Fibroblast of skin of back (primary cell): ENCODE measurements around the gene KIR2DL1. TPM values are rescaled to one million over a fixed set of nuclear protein-coding genes. Genes with fewer than 3 reads are reported as not detected.
"Not testable (repeated sequence)": the region's sequence is repeated elsewhere in the genome, so short reads cannot be mapped to it uniquely, and the experiment has no call there.

Source experiments
- DNase-seq: peaks from one replicate; pipeline ENCODE4 v3.0.0-alpha.2; 2013
- polyA plus RNA-seq, 2 experiments: library from polyadenylated mRNA; unstranded; fragments of 120-200 nt; gene quantifications; one replicate each; pipeline ENCODE4 v1.2.1, GENCODE V29; 2013; ENCODE audit not compliant: insufficient read length in 2 of 2

KIR2DL1 gene
- polyA plus RNA-seq (2013, experiment 1 of 2; ENCODE audit: insufficient read length) = not detected
- polyA plus RNA-seq (2013, experiment 2 of 2; ENCODE audit: insufficient read length) = not detected

- DNase-seq = not testable (repeated sequence)
These were observed at the start of gene KIR2DL1 for GRCh38 chr19:54769646-54770045. KIR2DL1 (plus strand) TSS chr19:54769793; CDS start chr19:54769851, 58 bp downstream.

DNA sequence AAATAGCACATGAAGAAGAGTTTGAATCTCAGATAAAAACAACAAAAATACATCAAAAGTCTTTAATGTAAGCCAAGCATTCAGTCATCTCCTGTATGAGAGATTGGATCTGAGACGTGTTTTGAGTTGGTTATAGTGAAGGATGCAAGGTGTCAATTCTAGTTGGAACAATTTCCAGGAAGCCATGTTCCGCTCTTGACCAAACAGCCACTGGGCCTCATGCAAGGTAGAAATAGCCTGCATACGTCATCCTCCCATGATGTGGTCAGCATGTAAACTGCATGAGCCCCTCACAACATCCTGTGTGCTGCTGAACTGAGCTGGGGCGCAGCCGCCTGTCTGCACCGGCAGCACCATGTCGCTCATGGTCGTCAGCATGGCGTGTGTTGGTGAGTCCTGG lies 45.5 kb upstream of the KIR2DL1 start, which contains the start of gene KIR3DL3:
TSS of gene KIR3DL3 (plus strand) at position 301 of the 400 bp plus-strand sequence. CDS start at position 356, 55 bp downstream.
- no peak for DNase-seq

DNA sequence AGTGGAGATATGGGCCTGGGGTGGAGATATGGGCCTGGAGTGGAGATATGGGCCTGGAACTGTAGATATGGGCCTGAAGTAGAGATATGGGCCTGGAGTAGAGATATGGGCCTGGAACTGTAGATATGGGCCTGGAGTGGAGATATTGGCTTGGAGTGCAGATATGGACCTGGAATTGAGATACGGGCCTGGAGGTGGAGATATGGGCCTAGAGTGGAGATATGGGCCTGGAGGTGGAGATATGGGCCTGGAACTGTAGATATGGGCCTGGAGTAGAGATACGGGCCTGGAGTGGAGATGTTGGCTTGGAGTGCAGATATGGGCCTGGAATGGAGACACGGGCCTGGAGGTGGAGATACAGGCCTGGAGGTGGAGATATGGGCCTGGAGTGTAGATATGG lies 44.9 kb upstream of the KIR2DL1 start:
- no peak for DNase-seq

- no peak for DNase-seq
These were observed 44.3 kb upstream of the KIR2DL1 start for GRCh38 chr19:54725321-54725720.

GRCh38 chr19:54727562-54727961 lies 42.0 kb upstream of the KIR2DL1 start:
- DNase-seq = no peak

GRCh38 chr19:54728167-54728566 lies 41.4 kb upstream of the KIR2DL1 start:
- DNase-seq = no peak

- DNase-seq = no peak
These were observed 40.0 kb upstream of the KIR2DL1 start for GRCh38 chr19:54729416-54730188.

DNA sequence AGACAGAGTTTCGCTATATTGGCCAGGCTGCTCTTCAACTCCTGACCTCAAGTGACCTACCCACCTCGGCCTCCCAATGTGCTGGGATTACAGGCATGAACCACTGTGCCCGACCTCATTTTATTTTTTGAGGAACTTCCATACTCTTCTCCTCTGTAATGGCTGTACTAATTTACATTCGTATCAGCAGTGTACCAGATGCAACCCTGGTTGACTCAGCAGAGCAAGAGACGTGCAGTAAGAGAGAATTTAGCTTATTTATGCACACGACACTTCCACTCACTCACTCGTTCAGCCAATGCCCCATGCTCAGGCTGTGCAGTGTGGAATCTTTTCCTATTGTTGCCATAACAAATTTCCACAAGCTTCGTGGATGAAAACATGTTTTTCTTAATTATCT lies 38.4 kb upstream of the KIR2DL1 start:
- no peak for DNase-seq

DNA sequence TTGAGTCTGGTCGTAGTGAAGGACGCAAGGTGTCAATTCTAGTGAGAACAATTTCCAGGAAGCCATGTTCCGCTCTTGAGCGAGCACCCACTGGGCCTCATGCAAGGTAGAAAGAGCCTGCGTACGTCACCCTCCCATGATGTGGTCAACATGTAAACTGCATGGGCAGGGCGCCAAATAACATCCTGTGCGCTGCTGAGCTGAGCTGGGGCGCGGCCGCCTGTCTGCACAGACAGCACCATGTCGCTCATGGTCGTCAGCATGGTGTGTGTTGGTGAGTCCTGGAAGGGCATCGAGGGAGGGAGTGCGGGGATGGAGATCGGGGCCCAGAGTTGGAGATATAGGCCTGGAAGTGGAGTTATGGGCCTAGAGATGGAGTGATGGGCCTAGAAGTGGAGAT lies 31.3 kb upstream of the KIR2DL1 start, which contains the start of gene KIR2DL3:
TSS of gene KIR2DL3 (plus strand) at position 208 of the 400 bp plus-strand sequence. CDS start at position 241, 33 bp downstream.
- DNase-seq = not testable (repeated sequence)

DNA sequence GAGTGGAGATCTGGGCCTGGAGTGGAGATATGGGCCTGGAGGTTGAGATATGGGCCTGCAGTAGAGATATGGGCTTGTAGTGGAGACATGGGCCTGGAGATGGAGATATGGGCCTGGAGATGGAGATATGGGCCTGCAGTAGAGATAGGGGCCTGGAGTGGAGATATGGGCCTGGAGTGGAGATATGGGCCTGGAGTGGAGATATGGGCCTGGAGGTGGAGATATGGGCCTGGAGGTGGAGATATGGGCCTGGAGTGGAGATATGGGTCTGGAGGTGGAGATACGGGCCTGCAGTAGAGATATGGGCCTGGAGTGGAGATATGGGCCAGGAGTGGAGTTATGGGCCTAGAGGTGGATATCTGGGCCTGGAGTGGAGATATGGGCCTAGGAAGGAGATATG lies 30.9 kb upstream of the KIR2DL1 start:
- DNase-seq = no peak

DNA sequence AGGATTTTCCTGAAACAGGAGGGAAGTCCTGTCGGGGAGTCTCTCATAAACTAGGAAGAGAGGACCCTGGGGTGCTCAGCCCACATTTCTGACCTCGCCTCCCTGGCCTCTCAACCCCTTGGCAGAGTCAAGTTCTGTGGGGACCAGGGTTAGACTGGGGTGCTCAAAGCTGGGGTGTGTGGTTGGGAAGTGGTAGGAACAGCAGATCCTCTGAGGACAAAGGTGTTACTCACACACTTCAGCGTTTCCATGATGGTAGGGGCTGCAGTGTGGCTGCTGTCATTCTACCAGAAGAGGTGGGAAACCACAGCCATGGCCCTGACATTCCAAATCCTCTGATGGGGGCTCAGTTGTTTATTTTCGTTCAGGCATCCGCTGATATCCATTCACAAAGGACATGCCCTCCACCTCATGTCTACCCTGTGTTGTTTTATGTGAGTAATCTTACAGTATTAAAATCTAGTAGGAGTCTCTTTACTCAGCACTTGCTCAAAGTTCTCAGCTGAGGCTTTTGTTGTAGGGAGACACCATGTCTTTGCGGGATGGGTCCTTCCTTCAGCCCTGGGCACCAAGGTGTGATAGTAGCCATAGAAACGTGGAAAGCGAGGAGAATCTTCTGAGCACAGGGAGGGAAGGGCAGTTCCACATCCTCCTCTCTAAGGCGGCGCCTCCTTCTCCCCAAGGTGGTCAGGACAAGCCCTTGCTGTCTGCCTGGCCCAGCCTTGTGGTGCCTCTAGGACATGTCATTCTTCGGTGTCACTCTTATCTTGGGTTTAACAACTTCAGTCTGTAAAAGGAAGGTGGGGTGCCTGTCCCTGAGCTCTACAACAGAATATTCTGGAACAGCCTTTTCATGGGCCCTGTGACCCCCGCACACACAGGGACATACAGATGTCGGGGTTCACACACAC lies 29.8 kb upstream of the KIR2DL1 start:
- no peak for DNase-seq

DNA sequence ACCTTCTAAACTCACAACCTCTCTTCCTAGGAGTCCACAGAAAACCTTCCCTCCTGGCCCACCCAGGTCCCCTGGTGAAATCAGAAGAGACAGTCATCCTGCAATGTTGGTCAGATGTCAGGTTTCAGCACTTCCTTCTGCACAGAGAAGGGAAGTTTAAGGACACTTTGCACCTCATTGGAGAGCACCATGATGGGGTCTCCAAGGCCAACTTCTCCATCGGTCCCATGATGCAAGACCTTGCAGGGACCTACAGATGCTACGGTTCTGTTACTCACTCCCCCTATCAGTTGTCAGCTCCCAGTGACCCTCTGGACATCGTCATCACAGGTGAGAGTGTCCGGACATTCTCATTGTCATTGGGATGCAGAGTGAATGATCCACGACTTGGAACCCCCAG lies 27.6 kb upstream of the KIR2DL1 start:
- not testable (repeated sequence) for DNase-seq

- DNase-seq = not testable (repeated sequence)
These were observed 25.5 kb upstream of the KIR2DL1 start for GRCh38 chr19:54744080-54744479.

- DNase-seq = not testable (repeated sequence)
These were observed 21.8 kb upstream of the KIR2DL1 start for GRCh38 chr19:54747614-54748322.

DNA sequence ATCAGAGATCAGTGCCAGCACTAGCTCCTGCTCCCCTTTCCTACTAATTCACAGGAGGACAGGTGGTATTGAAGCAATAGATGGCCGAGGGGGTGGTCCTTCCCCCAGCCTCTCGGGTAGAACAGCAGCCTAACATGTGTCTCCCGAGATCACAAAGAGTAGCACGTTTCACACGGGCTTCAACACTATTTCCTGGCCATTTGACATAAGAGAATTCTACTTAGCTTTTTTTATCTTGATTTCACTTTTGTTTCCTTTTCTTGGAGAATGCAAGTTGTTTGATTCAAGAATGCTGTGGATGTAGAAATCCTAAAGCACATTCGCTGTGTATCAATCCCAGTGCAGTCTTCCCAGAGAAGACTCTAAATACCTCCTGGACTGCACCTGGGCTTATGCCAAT lies 19.3 kb upstream of the KIR2DL1 start:
- DNase-seq = not testable (repeated sequence)

- not testable (repeated sequence) for DNase-seq
These were observed 13.1 kb upstream of the KIR2DL1 start for GRCh38 chr19:54756204-54757110.

DNA sequence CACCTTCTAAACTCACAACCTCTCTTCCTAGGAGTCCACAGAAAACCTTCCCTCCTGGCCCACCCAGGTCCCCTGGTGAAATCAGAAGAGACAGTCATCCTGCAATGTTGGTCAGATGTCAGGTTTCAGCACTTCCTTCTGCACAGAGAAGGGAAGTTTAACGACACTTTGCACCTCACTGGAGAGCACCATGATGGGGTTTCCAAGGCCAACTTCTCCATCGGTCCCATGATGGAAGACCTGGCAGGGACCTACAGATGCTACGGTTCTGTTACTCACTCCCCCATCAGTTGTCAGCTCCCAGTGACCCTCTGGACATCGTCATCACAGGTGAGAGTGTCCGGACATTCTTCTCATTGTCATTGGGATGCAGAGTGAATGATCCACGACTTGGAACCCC lies 11.0 kb upstream of the KIR2DL1 start:
- DNase-seq = not testable (repeated sequence)

DNA sequence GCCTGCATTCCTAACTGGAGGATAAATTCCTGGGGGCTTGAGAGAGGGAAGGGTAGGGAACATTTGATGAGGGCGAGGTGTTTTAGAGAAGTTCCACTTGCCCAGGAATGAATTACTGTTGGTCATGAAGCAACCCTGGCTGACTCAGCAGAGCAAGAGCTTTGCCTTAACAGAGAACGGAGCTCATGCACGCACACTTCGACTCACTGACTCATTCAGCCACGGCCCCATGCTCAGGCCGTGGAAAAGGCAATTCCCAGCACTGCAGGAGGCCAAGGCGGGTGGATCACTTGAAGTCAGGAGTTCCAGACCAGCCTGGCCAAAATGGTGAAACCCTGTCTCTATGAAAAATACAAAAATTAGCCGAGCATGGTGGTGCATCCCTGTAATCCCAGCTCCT lies 5.4 kb upstream of the KIR2DL1 start:
- not testable (repeated sequence) for DNase-seq

DNA sequence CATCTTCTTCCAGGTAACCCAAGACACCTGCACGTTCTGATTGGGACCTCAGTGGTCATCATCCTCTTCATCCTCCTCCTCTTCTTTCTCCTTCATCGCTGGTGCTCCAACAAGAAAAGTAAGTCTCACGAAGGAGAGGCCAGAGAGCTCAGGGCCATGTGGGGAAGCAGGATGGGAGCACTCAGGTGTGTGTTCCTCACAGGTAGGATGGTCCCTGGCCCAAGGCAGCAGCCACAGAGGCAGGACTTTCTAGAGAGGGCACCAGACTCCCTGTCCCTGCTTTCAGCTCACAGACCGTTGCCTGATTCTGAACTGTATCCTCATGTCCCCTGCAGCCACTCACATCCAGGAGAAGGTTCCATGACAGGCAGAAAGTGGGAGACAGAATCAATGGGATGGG lies 3.1 kb upstream of the KIR2DL1 start:
- DNase-seq = not testable (repeated sequence)

DNA sequence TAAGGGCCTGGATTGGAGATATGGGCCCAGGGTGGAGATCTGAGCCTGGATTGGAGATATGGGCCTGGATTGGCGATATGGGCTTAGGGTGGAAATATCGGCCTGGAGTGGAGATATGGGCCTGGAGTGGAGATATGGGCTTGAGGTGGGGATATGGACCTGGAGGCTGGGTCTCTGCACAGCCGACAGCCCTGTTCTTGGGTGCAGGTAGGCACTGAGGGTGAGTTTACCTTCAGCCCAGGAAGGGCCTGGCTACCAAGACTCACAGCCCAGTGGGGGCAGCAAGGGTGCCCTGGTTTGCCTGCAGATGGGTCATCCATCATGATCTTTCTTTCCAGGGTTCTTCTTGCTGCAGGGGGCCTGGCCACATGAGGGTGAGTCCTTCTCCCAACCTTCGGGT lies 918 bp downstream of the KIR2DL1 start:
- DNase-seq = not testable (repeated sequence)
